ENCODE results near the gene MRAP.

Gene MRAP

DNA sequence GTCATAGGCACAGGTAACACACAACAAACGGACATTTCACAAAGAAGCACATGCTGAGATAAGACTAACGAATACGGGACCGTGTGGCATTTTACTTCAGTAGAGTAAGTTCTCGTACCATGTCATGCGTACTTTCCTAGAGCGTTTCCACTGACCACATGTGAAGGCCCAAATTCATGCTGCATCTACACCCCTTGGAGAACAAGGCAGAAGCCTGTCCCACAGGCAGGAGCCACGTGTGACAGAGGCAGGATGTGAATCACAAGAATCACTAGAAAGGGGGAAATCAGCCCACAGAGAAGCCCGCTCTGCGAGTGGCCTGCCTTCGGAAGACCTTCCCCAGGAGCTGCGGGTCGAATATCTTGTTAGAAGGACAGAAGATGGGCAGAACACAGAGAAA is 52.3 kb downstream of the MRAP start:
- DNase-seq, result no peak

DNA sequence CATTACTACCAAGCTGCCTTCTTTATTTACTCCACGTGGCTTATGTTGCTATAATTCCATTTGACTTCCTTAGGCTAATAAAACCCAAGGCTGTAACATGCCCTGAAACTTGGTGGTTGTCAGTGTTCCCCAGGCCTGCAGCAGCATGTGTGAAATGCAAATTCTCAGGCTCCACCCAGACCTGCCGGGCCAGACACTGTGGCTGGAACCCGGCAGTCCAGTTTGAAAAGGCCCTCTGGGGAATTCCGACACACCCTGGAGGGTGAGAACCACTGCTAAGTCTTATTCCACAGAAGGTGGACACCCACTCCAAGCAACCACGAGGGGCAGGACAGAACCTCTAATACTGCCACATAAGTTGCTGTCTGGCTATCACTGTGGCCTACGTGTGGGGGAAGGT is 52.8 kb downstream of the MRAP start:
- DNase-seq, result no peak

GRCh38 chr21:32352526-32352925 is 53.9 kb downstream of the MRAP start:
- DNase-seq, result no peak

DNA sequence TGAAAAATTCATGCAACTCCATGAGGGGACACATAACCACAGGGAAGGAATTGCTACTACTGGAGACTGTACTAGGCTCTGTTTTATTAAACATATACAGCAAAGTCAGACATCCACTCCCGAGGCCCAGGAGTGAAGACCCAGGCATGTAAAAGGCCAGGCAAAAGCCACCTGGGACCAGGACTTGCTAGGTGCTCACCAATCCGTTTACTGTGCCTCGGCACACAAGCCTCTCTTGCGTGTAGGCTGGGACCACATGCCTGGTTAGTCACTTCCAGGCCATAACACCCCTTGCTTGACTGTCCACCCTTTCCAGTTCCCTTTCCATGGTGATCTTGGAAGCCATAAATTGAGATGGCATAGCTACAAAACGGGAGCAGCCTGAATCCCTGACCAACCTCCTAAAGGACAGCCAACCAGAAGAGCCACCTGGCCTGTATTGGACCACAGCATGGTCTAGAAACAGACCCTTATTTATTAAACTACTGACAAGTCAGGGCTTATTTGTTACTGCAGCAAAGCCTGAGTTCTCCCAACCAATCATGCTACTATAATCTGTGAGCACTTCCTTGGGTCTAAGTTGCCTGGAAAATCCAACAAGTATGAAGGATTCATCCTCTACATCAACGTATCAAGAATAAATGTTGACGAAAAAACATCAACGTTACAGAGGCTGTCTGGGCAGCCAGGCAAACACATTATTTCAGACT is 54.5 kb downstream of the MRAP start:
- DNase-seq, result no peak

GRCh38 chr21:32356874-32357395 is 58.3 kb downstream of the MRAP start:
- no peak for DNase-seq

DNA sequence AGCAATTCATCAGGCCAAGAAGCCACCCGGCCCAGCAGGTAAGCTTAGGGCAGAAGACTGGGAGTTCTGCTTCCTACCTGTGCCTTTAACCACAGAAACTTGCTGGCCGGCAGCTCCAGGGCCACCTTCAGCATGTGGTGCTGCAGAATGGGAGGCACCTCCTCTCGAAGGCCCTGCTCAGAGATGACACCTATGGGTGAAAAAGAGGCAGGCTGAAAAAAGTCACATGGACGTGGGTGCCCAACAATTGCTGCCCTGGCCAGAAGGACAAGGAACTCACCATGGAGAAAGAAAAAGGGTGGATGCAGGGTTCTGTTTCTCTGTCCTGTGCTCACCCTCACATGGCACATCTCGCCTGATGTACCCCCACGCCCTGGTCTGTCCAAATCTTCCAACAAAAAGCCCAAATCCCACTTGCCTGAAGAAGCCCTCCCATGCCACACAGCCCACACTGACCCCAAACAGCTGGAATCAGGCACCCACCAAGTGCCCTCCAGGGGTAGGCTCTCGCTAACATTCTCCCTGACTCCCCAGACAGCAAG is 61.1 kb downstream of the MRAP start:
- no peak for DNase-seq

DNA sequence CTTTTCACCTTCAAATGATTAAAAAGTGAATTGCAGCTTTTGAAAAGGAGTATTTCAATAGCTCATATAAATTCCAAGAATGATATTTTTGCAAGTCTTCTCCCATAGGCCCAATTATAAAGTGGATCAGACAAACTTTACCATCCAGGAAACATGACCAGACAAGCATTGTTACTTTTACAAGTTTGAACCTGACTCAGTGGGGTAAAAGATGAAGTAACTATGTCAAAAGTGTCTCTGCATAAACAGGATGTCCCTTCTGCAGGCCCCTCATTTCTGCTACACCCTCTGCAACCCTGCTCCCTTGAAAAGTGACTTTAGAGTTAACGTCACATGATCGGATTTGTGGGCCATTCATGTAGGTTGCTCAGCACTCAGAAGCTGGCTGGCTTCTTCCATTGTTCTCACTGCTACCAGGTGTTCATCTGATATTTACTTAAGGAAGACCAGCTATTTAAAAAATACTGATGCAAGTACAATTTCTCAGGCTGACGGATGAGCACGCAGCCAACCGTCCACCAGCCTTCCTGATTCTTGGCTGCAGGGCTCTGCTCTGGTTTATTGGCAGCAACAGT is 61.8 kb downstream of the MRAP start:
- no peak for DNase-seq

Data from activated CD4-positive, alpha-beta T cell treated with anti-CD3 and anti-CD28 coated beads, Interleukin-2, amount 50 U/mL, for 1 hour (primary cell).